T-helper 1 cell treated with Interleukin-12 subunit alpha and Interleukin-12 subunit beta and Interleukin-4 antibody, amounts not matched to agents 30 ng/mL and 1 ng/mL, for 36 hours (primary cell): ENCODE data around the gene PDE2A. TPM values are rescaled to one million over a fixed set of nuclear protein-coding genes. Genes with fewer than 3 reads are reported as not detected.

Experiments used
- intact Hi-C: fragments of 100-400 bp; cut with micrococcal nuclease; formaldehyde crosslinking; loops from one replicate; pipeline ENCODE4 v1.15.1; 2024
- total RNA-seq: library from RNA; stranded (reverse); gene quantifications from 2 replicates; pipeline ENCODE4 v1.2.3, GENCODE V29; 2022

PDE2A gene
- total RNA-seq, 1 donor from 2014 or later, result 0.81 TPM

- intact Hi-C loops, result no loop called here
These were observed 31.5 kb upstream of the PDE2A start for GRCh38 chr11:72705442-72706365.

DNA sequence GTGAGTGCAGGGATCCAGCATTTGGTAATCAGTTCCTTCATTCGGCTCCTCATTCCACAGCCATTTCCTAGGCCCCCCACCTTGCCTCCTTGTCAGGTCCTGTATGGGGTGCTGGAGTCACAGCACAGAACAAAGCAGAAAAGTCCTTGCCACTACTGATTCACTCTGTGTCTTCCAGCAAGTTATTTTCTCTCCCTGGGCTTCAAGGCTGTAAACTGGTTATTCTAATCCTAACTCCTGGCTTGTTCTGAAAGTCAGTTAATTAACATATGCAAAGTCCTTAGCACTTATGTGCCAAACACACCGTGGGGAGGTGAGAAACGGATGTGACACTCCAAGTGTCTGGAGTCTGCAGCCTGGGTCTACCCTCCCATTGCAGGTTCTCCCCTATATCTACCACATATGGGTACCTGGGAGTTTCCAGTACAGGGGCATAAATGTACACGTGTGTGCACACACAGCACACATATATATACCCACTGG is 30.6 kb upstream of the PDE2A start:
- intact Hi-C loops, result no loop called here

DNA sequence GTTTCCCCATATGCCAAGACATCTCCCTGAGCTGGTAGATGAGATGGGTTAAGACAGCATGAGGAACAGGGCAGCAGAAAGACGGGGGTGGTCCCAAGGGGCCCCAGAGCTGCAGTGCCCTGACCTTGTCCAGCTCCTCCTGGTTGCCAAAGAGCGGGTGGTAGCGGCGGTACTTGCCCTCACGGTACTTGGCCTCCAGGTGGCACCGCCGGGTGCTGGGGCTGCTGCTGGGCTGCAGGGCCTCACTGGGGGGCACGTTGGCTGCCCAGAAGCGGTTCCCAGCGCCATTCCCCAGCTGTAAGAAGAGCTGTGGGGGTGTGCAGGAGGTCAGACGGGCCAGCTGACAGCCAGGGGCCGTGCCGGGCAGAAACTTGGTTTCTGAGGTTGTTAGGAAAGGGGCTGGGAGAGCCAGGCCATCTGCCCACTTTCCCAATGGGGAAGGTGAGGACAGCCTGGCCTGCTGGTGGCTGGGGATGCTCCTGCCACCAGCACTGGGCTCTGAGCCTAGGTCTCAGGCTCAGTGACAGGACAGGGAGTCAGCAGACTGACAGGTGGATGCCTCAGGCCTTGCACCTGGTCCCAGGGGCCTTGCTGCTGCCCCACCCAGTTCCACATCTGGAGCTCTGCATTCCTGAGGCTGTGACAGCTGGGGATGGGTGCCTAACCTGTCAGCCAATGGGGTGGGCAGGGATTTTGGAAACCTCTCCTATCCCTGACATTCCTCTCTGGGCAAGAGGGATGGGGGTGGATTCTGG is 30.0 kb upstream of the PDE2A start:
- intact Hi-C loops, result no loop called here

DNA sequence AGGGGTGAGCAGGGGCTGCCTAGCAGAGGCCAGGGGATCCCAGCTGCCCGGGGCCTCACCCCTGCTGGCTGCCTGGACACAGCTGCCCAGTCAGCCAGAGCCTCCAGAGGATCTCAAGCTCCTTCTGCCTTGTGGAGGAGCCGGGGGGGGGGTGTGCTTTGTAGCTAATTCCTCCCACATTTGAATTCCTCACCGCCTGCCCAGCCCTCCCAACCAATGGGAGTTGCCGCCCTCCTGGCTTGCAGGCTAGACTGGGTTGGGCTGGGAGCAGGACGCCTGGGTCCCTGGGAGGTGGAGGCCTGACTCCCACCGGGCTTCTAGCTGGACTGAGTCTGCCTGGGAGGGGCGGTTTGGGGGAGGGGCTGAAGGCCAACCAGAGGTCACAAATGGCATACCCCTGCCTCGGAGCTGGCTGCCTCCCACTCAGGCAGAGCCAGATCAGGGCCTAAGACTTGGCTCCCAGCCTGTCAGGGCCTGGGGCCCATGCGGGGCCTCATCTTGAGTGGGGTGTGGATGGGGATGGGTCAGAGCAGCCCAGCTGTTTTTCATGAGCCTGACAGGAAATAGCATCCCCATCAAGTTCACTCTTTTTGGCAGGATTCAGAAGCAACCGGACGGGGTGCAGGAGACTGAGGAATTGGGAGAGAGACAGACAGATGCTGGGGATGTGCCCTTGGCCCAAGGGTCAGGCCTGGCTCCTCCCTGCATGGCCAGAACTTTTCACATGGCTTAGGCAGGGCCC is 29.2 kb upstream of the PDE2A start:
- intact Hi-C loops, result no loop called here

DNA sequence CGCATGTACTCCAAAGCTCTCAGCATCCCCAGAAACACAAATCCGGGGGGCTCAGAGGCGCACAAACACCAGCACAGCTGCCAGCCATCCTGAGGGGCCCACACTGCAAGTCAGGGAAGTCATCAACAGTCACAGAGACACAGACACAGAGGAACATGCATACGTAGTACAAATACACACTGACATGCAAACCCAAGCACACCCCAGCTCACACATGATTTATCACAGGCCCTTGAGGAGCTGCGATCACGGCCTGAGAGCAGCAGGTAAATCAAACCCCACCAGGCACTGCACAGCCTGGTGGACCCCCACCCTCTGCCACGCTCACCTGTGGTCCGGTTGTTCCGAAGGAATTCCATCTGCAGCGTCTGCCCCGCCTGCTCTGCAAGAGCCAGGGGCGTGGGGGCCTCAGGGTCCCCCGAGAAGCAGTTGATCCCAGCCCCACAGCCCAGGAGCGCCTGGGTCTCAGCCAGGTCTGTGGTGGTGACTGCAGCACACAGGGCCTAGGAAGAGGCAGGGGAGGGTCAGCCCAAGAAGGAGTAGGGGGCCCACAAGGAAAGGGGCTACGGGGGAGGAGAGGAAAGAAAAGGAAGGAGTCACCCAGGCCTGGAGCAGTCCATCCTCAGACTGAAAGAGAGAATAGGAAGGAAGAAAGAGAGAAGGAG is 28.5 kb upstream of the PDE2A start:
- intact Hi-C loops, result no loop called here

- intact Hi-C loops, result no loop called here
These were observed 27.9 kb upstream of the PDE2A start for GRCh38 chr11:72702096-72702495.

DNA sequence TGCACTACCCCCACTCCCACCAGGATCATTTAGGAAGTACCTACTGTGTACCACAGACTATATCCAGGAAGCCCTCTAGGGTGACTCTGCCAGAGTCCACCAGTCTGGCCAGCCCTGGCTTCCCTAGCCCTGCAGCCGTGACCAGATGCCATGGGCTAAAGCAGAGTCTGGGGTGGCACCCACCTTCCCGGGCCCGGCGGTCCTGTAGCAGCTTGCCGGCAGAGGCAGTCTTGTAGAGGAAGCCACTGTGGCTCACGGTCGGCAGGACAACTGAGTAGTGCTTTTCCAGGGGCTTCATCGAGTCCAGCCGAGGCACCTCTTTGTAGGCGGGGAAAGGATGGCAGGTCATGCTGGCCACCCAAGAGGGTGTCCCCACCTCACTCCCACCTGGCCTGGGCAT is 27.2 kb upstream of the PDE2A start:
- intact Hi-C loops, result no loop called here

DNA sequence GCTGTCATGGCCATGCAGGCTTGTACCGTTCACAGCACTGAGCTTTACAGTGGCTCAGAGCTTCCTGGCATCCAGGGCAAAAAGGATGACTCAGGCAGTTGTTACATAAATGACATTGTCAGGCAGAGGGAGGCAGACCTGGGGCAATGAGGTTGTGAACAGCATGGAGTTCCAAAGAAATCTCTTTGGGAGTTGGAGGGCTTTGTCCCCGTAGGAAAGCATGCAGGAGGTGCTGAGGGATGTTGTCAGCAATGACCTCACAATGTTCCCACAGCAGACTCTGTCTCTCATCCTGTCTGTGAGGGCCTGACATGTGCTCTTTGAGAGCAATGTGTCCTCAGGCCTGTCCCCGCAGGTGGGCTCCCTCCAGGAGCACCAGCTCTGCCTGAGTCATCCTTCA is 25.9 kb upstream of the PDE2A start:
- intact Hi-C loops, result no loop called here

DNA sequence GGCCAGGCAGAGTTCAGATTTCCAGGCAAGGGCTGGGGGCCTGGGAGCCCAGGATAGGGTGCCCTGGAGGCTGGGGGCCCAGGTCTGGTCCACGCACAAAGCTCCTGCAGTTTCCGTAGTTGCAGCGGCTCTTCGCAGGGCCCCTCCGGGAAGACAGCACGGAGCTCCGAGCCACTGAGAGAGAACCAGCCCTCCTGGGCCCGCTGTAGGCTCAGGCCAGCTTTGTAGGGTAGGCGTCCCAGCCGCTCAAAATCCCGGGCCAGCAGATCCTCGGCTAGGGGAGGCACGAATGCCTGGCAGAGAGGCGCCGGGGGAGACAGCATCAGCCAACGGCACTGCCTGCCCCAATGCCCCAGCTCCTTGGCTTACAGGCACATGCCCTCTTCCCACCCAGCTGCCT is 23.6 kb upstream of the PDE2A start:
- intact Hi-C loops, result no loop called here

GRCh38 chr11:72696866-72697700 is 22.9 kb upstream of the PDE2A start:
- intact Hi-C loops, result no loop called here

GRCh38 chr11:72695354-72695753 is 21.1 kb upstream of the PDE2A start:
- intact Hi-C loops, result no loop called here

GRCh38 chr11:72693271-72693968 is 19.2 kb upstream of the PDE2A start:
- intact Hi-C loops, result no loop called here

GRCh38 chr11:72692498-72693237 is 18.4 kb upstream of the PDE2A start:
- intact Hi-C loops, result no loop called here

DNA sequence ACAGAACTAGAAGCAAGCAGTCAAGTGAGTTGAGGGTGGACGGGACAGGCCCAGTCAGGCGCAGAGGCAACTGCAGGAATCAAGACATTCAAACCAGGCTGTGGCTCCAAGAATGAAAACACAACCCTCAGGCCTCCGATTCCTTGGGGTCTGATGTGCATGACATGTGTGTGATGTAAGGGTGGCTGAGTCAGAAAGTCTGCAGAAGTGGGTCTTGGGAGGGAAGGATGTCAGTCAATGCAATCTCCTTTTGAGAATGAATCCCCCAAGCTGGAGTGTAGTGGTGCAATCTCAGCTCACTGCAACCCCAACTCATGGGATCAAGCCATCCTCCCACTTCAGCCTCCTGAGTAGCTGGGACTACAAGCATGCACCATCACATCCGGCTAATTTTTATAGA is 15.9 kb upstream of the PDE2A start:
- intact Hi-C loops, result no loop called here

GRCh38 chr11:72688929-72689328 is 14.7 kb upstream of the PDE2A start:
- intact Hi-C loops, result no loop called here

- intact Hi-C loops, result no loop called here
These were observed 14.3 kb upstream of the PDE2A start for GRCh38 chr11:72688486-72688885.

DNA sequence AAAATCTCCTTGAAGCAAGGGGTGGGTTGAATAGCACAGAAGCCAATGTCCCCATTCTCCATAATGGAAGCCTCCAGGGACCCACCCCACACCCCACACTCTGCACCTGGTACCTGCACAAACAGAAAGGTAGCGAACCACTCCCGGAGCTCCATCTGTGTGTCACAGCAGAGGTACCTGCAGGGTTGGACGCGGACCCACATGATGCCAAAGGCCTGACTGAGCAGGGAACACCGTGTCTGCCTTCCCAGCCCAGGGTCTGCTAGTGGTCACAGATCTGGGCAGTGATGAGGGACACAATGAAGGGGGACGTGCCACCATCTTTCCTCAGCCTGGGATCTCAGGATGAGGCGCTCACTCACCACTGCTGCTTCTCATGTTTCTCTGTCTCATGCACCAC is 13.1 kb upstream of the PDE2A start:
- intact Hi-C loops, result loop anchor here (2.0 kb wide), 1 partner anchor 35 kb away; no protein-coding TSS in a partner anchor

DNA sequence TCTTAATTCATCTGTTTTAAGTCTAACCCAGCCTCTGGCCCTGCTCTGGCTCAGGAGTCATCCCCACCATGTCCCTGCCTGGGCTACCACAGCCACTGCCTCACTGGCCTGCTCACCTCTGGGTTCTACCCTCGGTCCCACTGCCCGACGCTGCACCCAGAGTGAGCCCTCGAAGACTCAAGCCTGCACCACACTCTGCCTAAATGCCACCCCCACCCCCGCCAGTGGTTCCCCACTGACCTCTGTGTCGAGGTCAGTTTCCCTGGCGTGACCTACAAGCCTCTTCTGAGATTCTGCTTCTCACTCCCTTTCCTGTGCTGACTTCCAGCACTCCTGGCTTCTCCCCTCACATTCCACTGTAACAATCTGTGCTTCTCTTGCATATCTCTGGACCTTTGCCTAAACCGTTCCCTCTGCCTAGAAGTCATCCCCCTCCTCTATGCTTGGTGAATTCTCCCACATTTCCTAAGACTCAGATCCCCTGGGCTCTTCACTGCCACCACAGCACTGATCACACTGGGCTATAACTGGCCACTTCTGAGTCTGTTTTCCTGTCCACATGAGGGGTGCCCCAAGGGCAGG is 12.5 kb upstream of the PDE2A start:
- intact Hi-C loops, result loop anchor here (2.0 kb wide), 1 partner anchor 36 kb away; no protein-coding TSS in a partner anchor
